Stomach (tissue), 9 donors: ENCODE data around the gene ZCRB1. TPM values are rescaled to one million over a fixed set of nuclear protein-coding genes. Genes with fewer than 3 reads are reported as not detected.

Source experiments
- DNase-seq, 2 donors: peaks; one replicate each; pipeline versions ENCODE4 v3.0.0 to v3.0.0-alpha.2; 2013 to 2019
- H3K27ac ChIP-seq, 5 donors: fragments of 200-600 bp in 4 of 5; sonication (generic) in 4 of 5; one replicate each; pipeline ENCODE4 v1.5.1; 2013 to 2019; ENCODE audit warnings: mild to moderate bottlenecking in 1 of 5, moderate library complexity in 1 of 5
- H3K27me3 ChIP-seq, 3 donors: fragments of 200-600 bp; sonication (generic); one replicate each; pipeline ENCODE4 v1.5.1; 2017 to 2019; ENCODE audit warnings: mixed run types in 1 of 3
- H3K36me3 ChIP-seq, 4 donors: fragments of 200-600 bp; sonication (generic); 1 replicate in 3 of 4; 2 replicates in 1 of 4; pipeline ENCODE4 v1.5.1; 2016 to 2019
- H3K4me1 ChIP-seq, 4 donors: fragments of 200-600 bp; sonication (generic); one replicate each; pipeline ENCODE4 v1.5.1; 2016 to 2019
- H3K4me3 ChIP-seq, 4 donors: fragments of 200-600 bp; sonication (generic) in 3 of 4; one replicate each; pipeline ENCODE4 v1.5.1; 2016 to 2019; ENCODE audit warnings: mild to moderate bottlenecking in 1 of 4
- H3K9me3 ChIP-seq, 4 donors: fragments of 200-600 bp; sonication (generic); one replicate each; pipeline ENCODE4 v1.5.1; 2016 to 2019
- EP300 ChIP-seq: sonication (generic); formaldehyde crosslinking; IDR thresholded peaks from one replicate; pipeline ENCODE4 v1.6.1; 2017; ENCODE audit warnings: antibody characterized with exemption
- POLR2A ChIP-seq, 4 donors: fragments of 450-650 bp; IDR thresholded peaks; one replicate each; pipeline ENCODE4 v1.6.1; 2016; ENCODE audit warnings: antibody characterized with exemption in 4 of 4, control low read depth in 2 of 4, mild to moderate bottlenecking in 1 of 4, moderate library complexity in 1 of 4
- POLR2AphosphoS5 ChIP-seq, 3 donors: sonication (generic); formaldehyde crosslinking; IDR thresholded peaks; one replicate each; pipeline ENCODE4 v1.6.1; 2016; ENCODE audit warnings: antibody characterized with exemption in 3 of 3
- WGBS, 5 donors: extraction: QIAGEN DNeasy Blood & Tissue Kit in 3 of 5; methylation state at CpG; one replicate each; pipeline versions ENCODE4 v1.1.5 to v1.1.7; 2013 to 2018; 5-methylcytosine and 5-hydroxymethylcytosine counted together
- intact Hi-C: fragments of 100-400 bp; cut with DNase I; formaldehyde crosslinking; loops from one replicate; pipeline ENCODE4 v1.15.1; 2023; ENCODE audit warnings: low total_unique reads
- polyA plus RNA-seq, 3 donors: library from polyadenylated mRNA; stranded (reverse); fragments of 200-250 nt; gene quantifications; one replicate each; pipeline ENCODE4 v1.2.3, GENCODE V29; 2013
- total RNA-seq, 5 donors: library from RNA; depleted of rRNA; stranded (reverse); fragments of >200 nt; gene quantifications; one replicate each; pipeline versions ENCODE4 v1.1.0 to v1.2.3, GENCODE V29; 2014 to 2016
- TF ChIP-seq, protein P1 (sequence below), 7 experiments: fragments of 450-650 bp in 4 of 7; fragments of 200-600 bp in 3 of 7; sonication (generic) in 3 of 7; IDR thresholded peaks; one replicate each; pipeline ENCODE4 v1.5.1; 2016 to 2019; ENCODE audit warnings: antibody characterized with exemption in 7 of 7, control low read depth in 2 of 7, mild to moderate bottlenecking in 1 of 7
- donor health status: healthy with polysubstance abuse.
- donor health status: Bipolar disorder and iron deficiency.
- donor health status: healthy.

ZCRB1 gene
- total and polyA plus RNA-seq, 8 donors: 0.58 to 97.5 (median 34.2) TPM

GRCh38 chr12:42325326-42325652 lies 605 bp downstream of the ZCRB1 start:
- TF ChIP-seq POLR2A (IDR thresholded peaks at IDR 0.05) (no peak), EP300 (no peak), POLR2AphosphoS5 (IDR thresholded peaks at IDR 0.05) (no peak)
- TF ChIP-seq, protein P1, sequence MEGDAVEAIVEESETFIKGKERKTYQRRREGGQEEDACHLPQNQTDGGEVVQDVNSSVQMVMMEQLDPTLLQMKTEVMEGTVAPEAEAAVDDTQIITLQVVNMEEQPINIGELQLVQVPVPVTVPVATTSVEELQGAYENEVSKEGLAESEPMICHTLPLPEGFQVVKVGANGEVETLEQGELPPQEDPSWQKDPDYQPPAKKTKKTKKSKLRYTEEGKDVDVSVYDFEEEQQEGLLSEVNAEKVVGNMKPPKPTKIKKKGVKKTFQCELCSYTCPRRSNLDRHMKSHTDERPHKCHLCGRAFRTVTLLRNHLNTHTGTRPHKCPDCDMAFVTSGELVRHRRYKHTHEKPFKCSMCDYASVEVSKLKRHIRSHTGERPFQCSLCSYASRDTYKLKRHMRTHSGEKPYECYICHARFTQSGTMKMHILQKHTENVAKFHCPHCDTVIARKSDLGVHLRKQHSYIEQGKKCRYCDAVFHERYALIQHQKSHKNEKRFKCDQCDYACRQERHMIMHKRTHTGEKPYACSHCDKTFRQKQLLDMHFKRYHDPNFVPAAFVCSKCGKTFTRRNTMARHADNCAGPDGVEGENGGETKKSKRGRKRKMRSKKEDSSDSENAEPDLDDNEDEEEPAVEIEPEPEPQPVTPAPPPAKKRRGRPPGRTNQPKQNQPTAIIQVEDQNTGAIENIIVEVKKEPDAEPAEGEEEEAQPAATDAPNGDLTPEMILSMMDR (IDR thresholded peaks at IDR 0.05): no peak
- Histone ChIP-seq H3K27ac (peak overlapping the region in 4 of 5 donors; percentile 90 to 96 (median 94)), H3K4me3 (peak overlapping the region; percentile 68 to 87 (median 82)), H3K27me3 (no peaks in the 10 kb centered on the region), H3K9me3 (no peaks in the 10 kb centered on the region), H3K36me3 (peaks cover 0 to 24% (median 17%) of the 10 kb centered on the region in 4 donors), H3K4me1 (peaks cover 18 to 64% (median 51%) of the 10 kb centered on the region in 4 donors)
- WGBS, 5 donors: 15 to 33% (median 21%) methylated on average over 7 of the region's 7 CpGs
- DNase-seq: no peak
- intact Hi-C loops: loop anchor here (5.0 to 10.0 kb wide), 2 partner anchors 80 to 188 kb away; no protein-coding TSS in a partner anchor

DNA sequence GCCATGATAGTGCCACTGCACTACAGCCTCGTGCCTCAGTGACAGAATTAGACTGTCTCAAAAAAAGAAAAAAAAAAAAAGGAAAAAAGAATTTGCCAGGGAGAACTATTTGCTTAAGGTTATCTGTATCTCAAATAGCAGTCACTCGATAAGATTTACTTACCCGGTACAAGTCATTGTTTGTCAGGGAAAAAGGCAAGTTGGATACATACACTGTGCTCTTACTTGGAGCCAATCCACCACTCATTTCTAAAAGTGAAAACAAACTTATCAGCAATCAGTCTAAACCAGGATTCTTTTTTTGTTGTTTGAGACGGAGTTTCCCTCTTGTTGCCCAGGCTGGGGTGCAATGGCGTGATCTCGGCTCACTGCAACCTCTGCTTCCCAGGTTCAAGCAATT lies 2.0 kb downstream of the ZCRB1 start:
- TF ChIP-seq POLR2AphosphoS5 (IDR thresholded peaks at IDR 0.05) (peak in 2 of 3 donors; percentile 11 to 56), EP300 (no peak)
- TF ChIP-seq, protein P1 (IDR thresholded peaks at IDR 0.05): no peak
- peak overlapping the region; percentile 57 to 96 (median 93) for H3K27ac ChIP-seq
- peaks cover 18 to 51% (median 42%) of the 10 kb centered on the region in 4 donors for H3K4me1 ChIP-seq
- intact Hi-C loops: loop anchor here (10.0 kb wide), 1 partner anchor 79 kb away; no protein-coding TSS in a partner anchor
- no peaks in the 10 kb centered on the region for H3K27me3 ChIP-seq
- no peaks in the 10 kb centered on the region for H3K9me3 ChIP-seq
- 38 to 61% (median 54%) methylated on average over 6 of the region's 6 CpGs for WGBS, 5 donors
- peak overlapping the region in 1 of 4 donors; percentile 84 for H3K4me3 ChIP-seq
- peak in 1 of 2 donors; percentile 54 for DNase-seq
- peaks cover 0 to 28% (median 21%) of the 10 kb centered on the region in 4 donors for H3K36me3 ChIP-seq

DNA sequence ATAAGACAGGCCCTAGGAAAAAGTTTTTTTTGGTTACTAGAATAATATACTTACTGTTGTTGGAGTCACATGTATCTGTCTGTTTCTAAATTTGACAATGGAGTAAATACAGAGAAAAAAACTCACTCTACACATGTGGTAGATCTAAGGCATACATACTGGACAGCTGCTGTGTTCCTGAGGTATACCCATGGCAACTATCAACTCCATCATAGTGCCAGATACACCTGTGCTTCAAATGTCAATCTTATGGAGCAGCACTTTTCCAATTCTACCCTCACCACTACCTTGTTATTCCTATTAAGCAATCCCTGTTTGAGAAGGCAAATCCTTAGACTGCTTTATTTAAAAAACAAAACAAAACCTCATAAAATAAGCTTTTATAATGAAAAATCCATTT lies 3.3 kb downstream of the ZCRB1 start:
- no peak for DNase-seq
- Histone ChIP-seq H3K4me3 (no peak overlapping the region), H3K4me1 (peaks cover 17 to 38% (median 33%) of the 10 kb centered on the region in 4 donors), H3K9me3 (no peaks in the 10 kb centered on the region), H3K36me3 (peaks cover 0 to 36% (median 26%) of the 10 kb centered on the region in 4 donors), H3K27me3 (no peaks in the 10 kb centered on the region), H3K27ac (no peak overlapping the region)
- TF ChIP-seq EP300 (no peak), POLR2AphosphoS5 (IDR thresholded peaks at IDR 0.05) (no peak), POLR2A (IDR thresholded peaks at IDR 0.05) (no peak)
- TF ChIP-seq, protein P1 (IDR thresholded peaks at IDR 0.05): no peak
- intact Hi-C loops: loop anchor here (10.0 kb wide), 1 partner anchor 78 kb away; no protein-coding TSS in a partner anchor

DNA sequence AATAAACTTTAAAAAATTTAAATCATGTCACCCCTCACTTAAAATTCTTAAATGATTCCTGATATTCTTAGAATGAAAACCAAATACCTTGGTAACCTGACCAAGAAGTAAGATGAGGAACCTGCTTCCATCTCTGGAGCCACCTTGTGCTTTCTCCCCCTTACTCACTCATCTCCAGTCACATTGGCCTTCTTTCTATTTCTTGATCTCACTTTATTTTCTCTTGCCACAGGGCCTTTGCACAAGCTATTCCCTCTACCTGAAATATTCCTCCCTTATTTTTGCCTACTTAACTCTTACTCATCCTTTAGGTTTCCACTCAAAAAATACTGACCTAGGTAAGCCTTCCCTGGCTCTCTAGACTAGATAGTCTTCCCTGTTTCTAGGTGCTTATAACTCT lies 5.1 kb downstream of the ZCRB1 start:
- Histone ChIP-seq H3K4me1 (peaks cover 8 to 26% (median 22%) of the 10 kb centered on the region in 4 donors), H3K27me3 (no peaks in the 10 kb centered on the region), H3K9me3 (no peaks in the 10 kb centered on the region), H3K4me3 (no peak overlapping the region), H3K27ac (no peak overlapping the region), H3K36me3 (peaks cover 0 to 54% (median 43%) of the 10 kb centered on the region in 4 donors)
- no peak for DNase-seq
- intact Hi-C loops: loop anchor here (10.0 kb wide), 1 partner anchor 76 kb away; no protein-coding TSS in a partner anchor
- no peak for TF ChIP-seq POLR2AphosphoS5 (IDR thresholded peaks at IDR 0.05)

GRCh38 chr12:42315108-42315507 lies 10.8 kb downstream of the ZCRB1 start:
- Histone ChIP-seq H3K4me3 (no peak overlapping the region), H3K27me3 (no peaks in the 10 kb centered on the region), H3K36me3 (peaks cover 5 to 75% (median 69%) of the 10 kb centered on the region in 4 donors), H3K4me1 (no peaks in the 10 kb centered on the region), H3K27ac (no peak overlapping the region), H3K9me3 (no peaks in the 10 kb centered on the region)
- intact Hi-C loops: no loop called here
- TF ChIP-seq POLR2AphosphoS5 (IDR thresholded peaks at IDR 0.05) (no peak), EP300 (no peak), POLR2A (IDR thresholded peaks at IDR 0.05) (no peak)
- TF ChIP-seq, protein P1 (IDR thresholded peaks at IDR 0.05): no peak
- 49 to 78% (median 69%) methylated on average over 2 of the region's 2 CpGs for WGBS, 5 donors
- no peak for DNase-seq
